Activated CD8-positive, alpha-beta T cell treated with anti-CD3 and anti-CD28 coated beads for 36 hours (primary cell): Measurements from ENCODE around the gene GTF3C1. TPM values are rescaled to one million over a fixed set of nuclear protein-coding genes. Genes with fewer than 3 reads are reported as not detected.

ENCODE experiments used
- ATAC-seq: fragments of 200-7000 bp; cut with Tn5 transposase; one replicate; pipeline ENCODE4 v1.10.0; 2021; ENCODE audit warnings: mild to moderate bottlenecking, moderate library complexity
- CTCF ChIA-PET: fragments of 350-600 bp; sonication (Branson Sonifier 250); formaldehyde crosslinking; loops from one replicate; lab custom pipeline; 2021; ENCODE audit warnings: antibody characterized with exemption; lab: Charles Lee
- POLR2A ChIA-PET: fragments of 350-600 bp; sonication (Branson Sonifier 250); formaldehyde crosslinking; loops from one replicate; lab custom pipeline; 2021; ENCODE audit warnings: antibody characterized with exemption; lab: Charles Lee
- DNase-seq: peaks from one replicate; pipeline ENCODE4 v3.0.0-alpha.2; 2020
- H3K27ac Mint-ChIP-seq: one replicate; pipeline ENCODE4 v1.8.0; 2021; ENCODE audit warnings: mild to moderate bottlenecking, mixed read lengths
- H3K27me3 Mint-ChIP-seq: one replicate; pipeline ENCODE4 v1.8.0; 2021; ENCODE audit warnings: mixed read lengths
- H3K36me3 Mint-ChIP-seq: one replicate; pipeline ENCODE4 v1.8.0; 2021; ENCODE audit warnings: low read depth, mixed read lengths
- H3K4me1 Mint-ChIP-seq: one replicate; pipeline ENCODE4 v1.8.0; 2021; ENCODE audit warnings: low read depth, mixed read lengths
- H3K4me3 Mint-ChIP-seq: one replicate; pipeline ENCODE4 v1.8.0; 2021; ENCODE audit warnings: mild to moderate bottlenecking, moderate library complexity, mixed read lengths
- H3K9me3 Mint-ChIP-seq: one replicate; pipeline ENCODE4 v1.8.0; 2021; ENCODE audit warnings: mixed read lengths
- CTCF ChIP-seq: fragments of 200-600 bp; IDR thresholded peaks from one replicate; pipeline ENCODE4 v1.8.0; 2022; ENCODE audit warnings: antibody characterized with exemption, mild to moderate bottlenecking
- intact Hi-C: fragments of 100-400 bp; cut with micrococcal nuclease; formaldehyde crosslinking; loops from one replicate; pipeline ENCODE4 v1.10.0; 2022
- total RNA-seq, 2 experiments: library from RNA; stranded (reverse); gene quantifications; one replicate each; pipeline ENCODE4 v1.2.3, GENCODE V29; 2021

GTF3C1 gene
- total RNA-seq, 2 experiments from 2014 or later: 55.9 to 58.6 TPM

GRCh38 chr16:27558434-27558833, 8.7 kb upstream of the GTF3C1 start:
- no peak for TF ChIP-seq CTCF
- intact Hi-C loops: no loop called here
- Mint-ChIP-seq H3K9me3 (no peaks in the 10 kb centered on the region), H3K36me3 (no peaks in the 10 kb centered on the region), H3K4me1 (no peaks in the 10 kb centered on the region), H3K4me3 (no peak overlapping the region), H3K27ac (no peak overlapping the region), H3K27me3 (no peaks in the 10 kb centered on the region)
- CTCF ChIA-PET: interaction anchor here (1.0 kb wide), 1 partner anchor 8 kb away, joined by 4 read pairs; the partner anchor contains the start of gene KATNIP
- POLR2A ChIA-PET: no interaction called here
- DNase-seq: no peak
- ATAC-seq: no peak

- no peak for TF ChIP-seq CTCF
- intact Hi-C loops: no loop called here
- ChIA-PET CTCF (no interaction called here), POLR2A (interaction anchor here (0.7 kb wide), 1 partner anchor 12 kb away, joined by 3 read pairs; no protein-coding TSS in a partner anchor)
- DNase-seq (no peak), ATAC-seq (no peak)
- Mint-ChIP-seq H3K27ac (no peak overlapping the region), H3K36me3 (no peaks in the 10 kb centered on the region), H3K4me3 (no peak overlapping the region), H3K9me3 (no peaks in the 10 kb centered on the region), H3K27me3 (no peaks in the 10 kb centered on the region), H3K4me1 (no peaks in the 10 kb centered on the region)
Observed at GRCh38 chr16:27556471-27556870, 6.8 kb upstream of the GTF3C1 start.

GRCh38 chr16:27551036-27551435, 1.3 kb upstream of the GTF3C1 start:
- ATAC-seq (no peak), DNase-seq (no peak)
- Mint-ChIP-seq H3K27ac (no peak overlapping the region), H3K36me3 (peaks cover 3% of the 10 kb centered on the region), H3K4me3 (peak overlapping the region; percentile 92), H3K9me3 (no peaks in the 10 kb centered on the region), H3K27me3 (no peaks in the 10 kb centered on the region), H3K4me1 (peaks cover 32% of the 10 kb centered on the region)
- TF ChIP-seq CTCF: no peak
- POLR2A ChIA-PET: interaction anchor here (1.0 to 1.6 kb wide), 3 partner anchors 12 to 147 kb away, joined by 3 to 6 read pairs (median 4); no protein-coding TSS in a partner anchor
- CTCF ChIA-PET: interaction anchor here (1.4 to 3.2 kb wide), 3 partner anchors 12 to 372 kb away, joined by 3 to 12 read pairs (median 4); no protein-coding TSS in a partner anchor
- intact Hi-C loops: no loop called here

- Mint-ChIP-seq H3K4me3 (peak overlapping the region; percentile 92), H3K9me3 (no peaks in the 10 kb centered on the region), H3K4me1 (peaks cover 32% of the 10 kb centered on the region), H3K27ac (peak overlapping the region; percentile 93), H3K36me3 (peaks cover 3% of the 10 kb centered on the region), H3K27me3 (no peaks in the 10 kb centered on the region)
- CTCF ChIA-PET: interaction anchor here (0.8 to 3.2 kb wide), 7 partner anchors 8 to 372 kb away, joined by 3 to 12 read pairs (median 4); no protein-coding TSS in a partner anchor
- intact Hi-C loops: no loop called here
- TF ChIP-seq CTCF: no peak
- ATAC-seq (no peak), DNase-seq (no peak)
- POLR2A ChIA-PET: interaction anchor here (0.6 to 1.6 kb wide), 5 partner anchors 12 to 146 kb away, joined by 3 to 6 read pairs (median 3); no protein-coding TSS in a partner anchor
Observed at GRCh38 chr16:27550582-27550920, 838 bp upstream of the GTF3C1 start.

- Mint-ChIP-seq H3K4me1 (peaks cover 32% of the 10 kb centered on the region), H3K27me3 (no peaks in the 10 kb centered on the region), H3K4me3 (peak overlapping the region; percentile 92), H3K9me3 (no peaks in the 10 kb centered on the region), H3K27ac (peak overlapping the region; percentile 93), H3K36me3 (peaks cover 11% of the 10 kb centered on the region)
- POLR2A ChIA-PET: interaction anchor here (0.7 to 1.6 kb wide), 2 partner anchors 142 to 145 kb away, joined by 4 read pairs; no protein-coding TSS in a partner anchor
- CTCF ChIA-PET: interaction anchor here (1.0 to 3.2 kb wide), 4 partner anchors 12 to 521 kb away, joined by 3 to 12 read pairs (median 4); no protein-coding TSS in a partner anchor
- intact Hi-C loops: no loop called here
- DNase-seq (peak; percentile 21), ATAC-seq (peak; percentile 17)
- no peak for TF ChIP-seq CTCF
Observed at GRCh38 chr16:27549464-27549745, 308 bp downstream of the GTF3C1 start.
